HG02852 (cell line): ENCODE measurements around the gene DUS2.

ENCODE experiments used
- ATAC-seq: cut with Tn5 transposase; IDR thresholded peaks from one replicate; pipeline ENCODE4 v1.9.1; 2021; ENCODE audit warnings: mild to moderate bottlenecking, moderate library complexity; ENCODE audit not compliant: unreplicated experiment

DUS2 gene

DNA sequence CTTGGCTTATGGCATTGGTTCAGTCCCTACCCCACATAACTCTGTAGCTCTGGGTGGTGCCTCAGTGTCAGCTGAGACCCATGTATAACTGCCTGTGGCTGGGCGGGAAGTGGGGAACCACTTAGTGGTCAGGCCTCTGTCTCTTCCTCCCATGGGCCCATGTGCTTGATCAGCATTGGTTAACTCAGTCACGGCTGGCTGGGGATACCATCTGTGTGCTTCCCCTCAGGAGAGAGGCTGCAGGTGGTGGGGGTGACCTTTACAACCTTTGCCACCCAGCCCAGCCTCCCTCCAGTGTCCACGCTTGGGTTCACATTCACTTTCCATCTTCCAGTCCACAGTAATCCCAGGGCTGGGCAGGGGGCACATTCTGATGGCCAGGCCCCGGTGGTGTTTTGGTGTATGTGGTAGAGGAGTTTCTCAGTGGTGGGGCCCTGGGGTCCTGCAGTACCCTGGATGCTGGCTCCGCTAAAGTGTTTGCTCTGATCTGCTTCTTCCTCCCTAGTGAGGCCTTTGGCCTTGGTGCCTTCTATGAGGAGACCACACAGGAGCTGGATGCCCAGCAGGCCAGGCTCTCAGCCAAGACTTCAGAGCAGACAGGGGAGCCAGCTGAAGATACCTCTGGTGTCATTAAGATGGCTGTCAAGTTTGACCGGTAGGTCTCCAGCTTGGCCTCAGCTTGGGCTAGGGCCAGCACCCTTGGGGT is 51.9 kb downstream of the DUS2 start:
- peak; percentile 72 for ATAC-seq

DNA sequence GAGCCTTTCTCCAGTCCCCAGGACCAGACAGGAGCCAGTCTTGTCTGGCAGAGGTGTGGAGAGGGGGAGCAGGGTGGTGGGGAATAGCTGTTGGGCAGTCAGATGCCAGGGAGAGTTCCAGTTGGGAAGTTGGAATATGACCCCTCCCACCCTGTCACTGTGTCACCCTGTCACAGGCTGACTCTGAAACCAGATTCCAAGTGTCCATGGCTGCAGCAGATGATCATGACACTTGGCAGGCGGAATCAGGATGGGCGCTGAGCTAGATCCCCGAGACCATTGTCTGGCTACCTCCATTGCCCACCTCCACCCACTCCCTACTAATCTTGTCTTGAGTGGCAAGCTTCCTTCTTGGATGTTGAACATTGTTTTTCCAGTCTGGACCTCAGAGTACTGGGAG is 52.9 kb downstream of the DUS2 start:
- ATAC-seq: no peak

DNA sequence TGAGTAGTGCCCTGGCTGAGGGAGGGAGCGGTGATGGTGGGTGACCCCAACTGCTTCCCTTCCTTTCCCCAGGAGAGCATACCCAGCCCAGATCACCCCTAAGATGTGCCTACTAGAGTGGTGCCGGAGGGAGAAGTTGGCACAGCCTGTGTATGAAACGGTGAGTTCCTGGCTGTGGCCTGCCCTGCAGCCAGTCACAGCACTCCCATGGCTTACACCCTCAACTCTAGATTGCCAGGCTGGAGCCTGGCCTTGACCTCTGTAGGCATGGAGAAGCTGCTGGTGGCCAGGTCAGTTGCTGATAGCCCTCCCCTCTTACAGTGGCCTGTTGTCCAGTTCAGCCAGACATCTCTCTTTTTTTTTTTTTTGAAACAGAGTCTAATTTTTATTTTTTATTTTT is 53.5 kb downstream of the DUS2 start:
- no peak for ATAC-seq

DNA sequence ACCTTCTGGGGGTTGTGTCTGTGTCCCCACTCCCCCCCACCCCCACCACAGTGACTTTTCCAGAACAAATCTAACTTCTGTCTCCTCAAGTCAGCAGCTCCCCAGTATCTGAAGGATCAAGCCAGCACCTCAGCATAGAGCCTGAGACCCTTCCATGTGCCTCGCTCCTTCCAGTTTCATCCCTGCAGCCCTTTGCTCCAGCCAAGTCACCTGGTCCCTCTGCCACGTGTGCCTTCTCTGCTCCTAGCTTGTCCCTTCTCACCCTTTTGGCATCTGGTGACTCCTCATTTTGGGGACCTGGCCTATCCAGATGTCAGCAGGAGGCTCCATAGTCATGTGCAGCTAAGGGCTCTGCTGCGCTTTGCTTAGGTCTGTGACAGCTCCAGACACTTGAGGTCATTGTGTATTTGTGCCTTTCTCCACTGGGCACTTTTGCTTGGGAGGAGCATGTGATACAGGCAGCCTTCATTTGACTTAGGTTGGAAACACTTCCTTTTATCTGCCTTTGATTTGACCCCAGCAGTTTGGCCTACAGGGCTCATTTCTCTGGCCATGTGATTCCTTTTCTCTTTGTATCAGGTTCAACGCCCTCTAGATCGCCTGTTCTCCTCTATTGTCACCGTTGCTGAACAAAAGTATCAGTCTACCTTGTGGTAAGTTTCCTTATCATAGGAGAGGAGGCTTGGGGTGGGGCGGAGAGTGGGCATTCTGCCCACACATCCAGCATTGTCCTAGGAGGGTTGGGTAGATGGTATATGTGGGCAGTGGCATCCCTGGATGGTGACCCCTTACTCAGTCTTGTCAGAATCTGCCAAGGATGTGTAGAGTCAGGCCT is 55.0 kb downstream of the DUS2 start:
- no peak for ATAC-seq

DNA sequence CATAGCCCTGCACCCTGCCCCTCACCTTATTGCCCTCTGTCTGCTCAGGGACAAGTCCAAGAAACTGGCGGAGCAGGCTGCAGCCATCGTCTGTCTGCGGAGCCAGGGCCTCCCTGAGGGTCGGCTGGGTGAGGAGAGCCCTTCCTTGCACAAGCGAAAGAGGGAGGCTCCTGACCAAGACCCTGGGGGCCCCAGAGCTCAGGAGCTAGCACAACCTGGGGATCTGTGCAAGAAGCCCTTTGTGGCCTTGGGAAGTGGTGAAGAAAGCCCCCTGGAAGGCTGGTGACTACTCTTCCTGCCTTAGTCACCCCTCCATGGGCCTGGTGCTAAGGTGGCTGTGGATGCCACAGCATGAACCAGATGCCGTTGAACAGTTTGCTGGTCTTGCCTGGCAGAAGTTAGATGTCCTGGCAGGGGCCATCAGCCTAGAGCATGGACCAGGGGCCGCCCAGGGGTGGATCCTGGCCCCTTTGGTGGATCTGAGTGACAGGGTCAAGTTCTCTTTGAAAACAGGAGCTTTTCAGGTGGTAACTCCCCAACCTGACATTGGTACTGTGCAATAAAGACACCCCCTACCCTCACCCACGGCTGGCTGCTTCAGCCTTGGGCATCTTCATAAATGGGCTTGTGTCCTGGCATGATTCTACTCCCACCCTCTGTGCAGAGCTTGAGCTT is 55.8 kb downstream of the DUS2 start:
- ATAC-seq: no peak

DNA sequence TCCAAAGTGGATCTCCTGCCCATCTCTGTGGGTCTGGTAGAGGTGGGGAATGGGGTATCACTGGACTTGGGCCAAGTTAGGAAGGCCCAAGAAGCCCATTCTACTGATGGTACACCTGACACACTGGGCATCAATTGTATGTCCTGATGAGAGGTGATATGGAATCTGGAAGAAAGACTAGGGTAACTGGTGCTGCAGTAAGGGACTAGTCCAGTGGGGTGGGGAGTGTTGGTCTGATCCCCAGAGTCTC is 56.2 kb downstream of the DUS2 start:
- ATAC-seq: no peak

DNA sequence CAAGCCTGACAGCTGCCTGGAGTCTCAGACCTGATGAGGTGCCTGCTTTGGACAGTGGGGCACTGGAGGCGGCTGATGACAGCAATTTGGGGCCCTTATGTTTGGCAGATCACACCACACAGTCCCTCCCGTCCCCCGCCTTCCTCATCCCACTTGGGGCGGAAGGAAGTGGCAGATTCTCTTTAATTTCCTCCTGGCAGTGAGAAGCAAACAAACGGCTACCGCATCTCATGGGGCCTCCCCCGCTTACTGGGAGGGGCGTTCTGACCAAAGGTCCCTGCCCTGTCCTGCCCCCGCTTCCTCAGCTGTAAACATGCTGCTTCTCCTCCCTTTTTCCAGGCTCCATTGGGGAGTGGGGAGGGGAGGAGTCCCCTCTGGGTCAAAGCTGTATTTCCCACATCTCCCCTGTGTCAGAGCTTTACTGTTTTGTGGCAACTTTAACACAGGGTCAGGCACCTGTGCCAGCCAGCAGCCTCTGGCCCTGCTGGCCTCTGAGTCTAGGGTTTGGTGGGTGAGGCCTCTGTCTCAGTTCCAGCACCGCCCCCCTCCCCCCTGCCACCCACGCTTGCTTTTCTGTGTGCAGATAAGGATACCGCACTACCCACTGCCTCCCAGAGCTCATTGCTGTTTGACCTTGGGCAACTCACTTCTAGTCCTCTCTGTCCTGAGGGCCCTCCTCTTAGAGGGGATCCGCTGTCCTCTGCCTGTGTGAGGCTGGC is 56.7 kb downstream of the DUS2 start:
- no peak for ATAC-seq

DNA sequence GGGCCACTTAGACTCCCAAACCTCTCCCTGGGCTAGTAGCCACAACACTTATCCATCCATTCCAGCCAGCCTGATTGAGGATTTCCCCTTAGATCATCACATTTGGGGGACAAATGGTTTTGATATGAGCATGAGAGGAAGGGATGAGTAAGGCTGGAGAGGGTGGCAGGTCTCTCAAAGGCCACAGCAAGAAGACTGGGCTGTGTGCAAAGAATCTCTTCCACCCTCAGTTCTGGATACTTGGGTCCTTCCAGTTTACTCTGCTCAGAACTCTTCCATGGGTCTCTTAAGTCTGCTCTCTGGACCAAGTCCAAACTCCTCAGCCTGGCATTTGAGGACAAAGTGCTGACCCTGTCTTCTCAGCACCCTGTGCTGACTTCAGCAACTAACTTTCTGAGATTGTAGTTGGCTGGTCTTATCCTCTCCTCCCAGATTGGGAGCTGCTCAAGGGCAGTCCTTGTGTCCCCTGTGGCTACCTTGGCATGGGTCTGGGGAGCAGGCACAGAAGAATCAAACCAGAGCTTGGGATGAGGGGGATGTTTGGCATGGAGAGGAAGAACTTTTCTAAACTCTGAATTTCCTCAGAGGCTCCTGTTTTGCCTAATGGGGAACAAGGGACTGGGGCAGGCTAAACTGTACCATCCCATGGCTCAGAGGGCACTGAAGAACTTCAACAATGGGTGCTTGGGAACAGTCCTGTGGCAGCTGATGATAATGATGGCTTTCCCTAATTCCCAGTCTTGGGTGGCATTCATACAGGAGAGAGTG is 59.0 kb downstream of the DUS2 start:
- no peak for ATAC-seq

DNA sequence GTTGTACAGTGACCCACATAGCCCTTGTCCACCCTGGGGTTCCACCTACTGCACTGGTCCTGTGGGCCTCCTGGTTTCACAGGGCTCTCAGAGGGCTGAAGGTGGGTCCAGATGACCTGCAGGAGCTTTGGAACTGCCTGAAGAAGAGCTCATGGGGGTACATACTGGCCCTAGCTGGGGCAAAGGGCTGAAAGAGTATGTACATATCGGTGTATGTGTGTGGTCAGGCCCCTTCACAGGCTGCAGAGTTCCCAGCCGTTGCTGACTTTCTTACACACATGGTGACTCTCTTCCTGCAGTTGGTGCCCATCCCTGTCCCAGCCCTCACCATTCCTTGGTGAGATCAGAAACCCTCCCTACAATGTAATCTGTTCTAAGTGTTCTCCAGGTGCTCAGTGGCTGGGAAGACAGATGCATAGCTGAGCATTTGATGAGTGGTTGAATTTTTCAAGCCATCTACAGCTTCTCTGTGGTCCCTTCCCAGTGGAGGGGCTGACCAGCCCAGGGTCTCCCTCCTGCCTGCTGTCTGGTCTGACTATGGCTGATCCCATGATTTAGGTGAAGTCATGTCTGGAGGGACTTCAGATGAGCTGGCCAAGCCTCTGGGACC is 59.6 kb downstream of the DUS2 start:
- no peak for ATAC-seq

DNA sequence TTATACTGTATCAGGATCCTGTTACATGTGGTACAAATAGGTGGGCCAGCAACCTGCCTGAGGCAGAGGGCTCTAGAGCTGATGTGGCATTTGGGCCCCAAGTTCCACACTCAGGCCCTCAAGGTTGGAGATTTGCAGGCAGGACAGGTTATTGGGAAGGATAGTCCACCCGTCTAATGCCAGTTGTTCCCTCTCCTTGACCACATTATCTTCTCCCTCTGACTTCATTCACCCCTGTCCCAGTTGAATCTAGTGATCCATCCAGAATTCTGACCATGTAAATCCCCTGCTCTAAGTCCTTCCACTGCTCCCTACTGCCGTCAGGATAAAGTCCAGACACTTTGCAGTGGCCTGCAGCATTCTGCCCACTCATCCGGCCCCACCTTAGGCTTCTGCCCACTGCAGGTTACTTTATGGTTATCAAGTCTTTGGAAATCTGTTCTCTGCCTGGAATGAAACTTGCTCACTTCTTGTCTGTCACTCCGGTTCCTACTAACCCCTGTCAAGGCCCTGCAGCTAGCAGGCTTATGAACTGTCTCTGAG is 60.2 kb downstream of the DUS2 start:
- ATAC-seq: no peak

DNA sequence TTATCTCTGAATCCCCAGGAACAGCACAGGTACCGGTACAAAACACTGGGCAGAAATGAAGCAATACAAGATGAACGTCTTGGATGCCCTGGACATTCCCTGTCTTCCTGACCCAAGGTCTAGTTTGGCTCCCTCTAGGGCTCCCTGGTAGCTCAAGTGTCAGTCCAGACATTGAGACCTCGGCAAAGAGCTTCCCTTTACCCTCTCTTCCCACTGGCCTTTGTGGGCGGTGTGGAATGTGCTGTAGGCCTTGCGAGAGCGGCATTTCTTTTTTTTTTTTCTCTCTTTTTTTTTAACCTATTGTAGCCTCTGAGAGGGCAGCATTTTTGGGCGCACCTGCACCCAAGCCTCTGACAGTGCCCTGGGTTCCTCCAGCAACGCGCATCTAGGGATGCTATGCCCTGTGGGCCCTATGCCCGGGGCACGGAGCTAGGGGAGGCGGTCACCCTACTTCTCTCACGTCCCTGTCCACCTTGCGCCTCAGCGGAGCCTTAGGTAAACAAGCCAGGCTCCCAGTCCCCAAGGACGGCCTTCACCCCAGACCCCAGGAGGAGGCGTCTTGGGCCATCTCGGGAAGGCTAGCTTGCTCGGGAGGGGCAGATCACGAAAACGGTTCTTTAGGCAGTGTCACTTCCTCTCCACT is 60.9 kb downstream of the DUS2 start:
- ATAC-seq: no peak

DNA sequence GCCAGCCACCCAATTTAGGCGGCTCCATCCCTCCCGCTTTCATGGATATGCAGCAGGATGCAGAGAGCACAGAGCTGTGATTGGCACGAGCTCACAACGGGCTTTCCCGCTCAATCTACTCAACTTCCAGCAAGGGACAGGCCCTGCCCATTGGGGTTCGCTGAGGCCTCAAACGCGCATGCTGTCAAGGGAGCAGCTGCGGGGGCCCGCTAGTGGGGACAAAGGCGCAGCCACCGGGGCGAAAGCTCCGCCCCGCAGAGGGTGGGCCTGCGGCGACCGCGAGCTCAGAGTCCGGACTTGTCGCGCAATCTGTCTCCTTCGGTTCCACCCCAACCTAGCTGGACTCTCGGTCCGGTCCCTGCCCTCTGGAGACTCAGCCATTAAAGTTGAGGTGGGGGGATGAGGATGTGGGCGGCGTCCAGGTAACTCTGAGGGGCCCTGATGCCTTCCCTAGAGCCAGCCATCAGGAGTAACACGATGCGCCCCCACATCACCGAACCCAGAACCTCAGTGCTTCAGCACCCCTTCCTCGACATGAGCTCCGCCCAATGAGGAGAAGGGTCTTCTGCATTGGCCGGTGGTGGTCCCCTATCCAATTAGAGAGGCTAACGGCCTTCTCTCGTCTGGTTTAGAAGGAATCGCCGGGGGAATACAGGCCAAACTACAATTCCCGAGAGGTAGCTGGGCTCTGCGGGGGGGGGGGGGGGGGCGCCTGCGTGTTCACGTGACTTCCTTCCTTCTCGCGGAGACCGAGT is 61.6 kb downstream of the DUS2 start:
- peak; percentile 58 for ATAC-seq

DNA sequence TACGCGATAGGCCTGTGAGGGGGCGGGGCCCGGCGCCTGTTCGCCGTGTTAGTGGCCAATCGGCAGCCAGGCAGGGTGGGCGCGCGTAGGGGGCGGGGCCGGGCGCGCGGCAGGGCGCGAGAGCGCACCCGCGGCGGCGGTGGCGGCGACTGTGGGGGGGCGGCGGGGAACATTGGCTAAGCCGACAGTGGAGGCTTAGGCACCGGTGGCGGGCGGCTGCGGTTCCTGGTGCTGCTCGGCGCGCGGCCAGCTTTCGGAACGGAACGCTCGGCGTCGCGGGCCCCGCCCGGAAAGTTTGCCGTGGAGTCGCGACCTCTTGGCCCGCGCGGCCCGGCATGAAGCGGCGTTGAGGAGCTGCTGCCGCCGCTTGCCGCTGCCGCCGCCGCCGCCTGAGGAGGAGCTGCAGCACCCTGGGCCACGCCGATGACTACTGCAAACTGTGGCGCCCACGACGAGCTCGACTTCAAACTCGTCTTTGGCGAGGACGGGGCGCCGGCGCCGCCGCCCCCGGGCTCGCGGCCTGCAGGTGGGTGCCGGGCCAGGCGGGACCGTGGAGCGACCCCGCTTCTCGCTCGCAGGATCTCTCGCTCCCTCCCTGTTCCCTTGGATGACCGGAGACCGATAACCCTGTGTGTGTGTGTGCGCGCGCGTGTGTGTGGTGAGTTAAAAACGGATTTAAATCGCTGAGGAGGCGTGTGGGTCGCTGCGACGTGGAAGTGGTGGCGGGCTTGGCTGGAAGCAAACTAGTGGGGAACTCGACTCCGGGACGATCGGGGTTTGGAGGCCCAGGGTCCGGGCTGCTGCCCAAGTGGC is 62.4 kb downstream of the DUS2 start, which contains the start of gene NFATC3:
Gene NFATC3, plus strand, starts transcription at position 112 of the 813 bp plus-strand sequence. Its CDS starts 312 bp downstream, at position 424.
- peak; percentile 65 for ATAC-seq

DNA sequence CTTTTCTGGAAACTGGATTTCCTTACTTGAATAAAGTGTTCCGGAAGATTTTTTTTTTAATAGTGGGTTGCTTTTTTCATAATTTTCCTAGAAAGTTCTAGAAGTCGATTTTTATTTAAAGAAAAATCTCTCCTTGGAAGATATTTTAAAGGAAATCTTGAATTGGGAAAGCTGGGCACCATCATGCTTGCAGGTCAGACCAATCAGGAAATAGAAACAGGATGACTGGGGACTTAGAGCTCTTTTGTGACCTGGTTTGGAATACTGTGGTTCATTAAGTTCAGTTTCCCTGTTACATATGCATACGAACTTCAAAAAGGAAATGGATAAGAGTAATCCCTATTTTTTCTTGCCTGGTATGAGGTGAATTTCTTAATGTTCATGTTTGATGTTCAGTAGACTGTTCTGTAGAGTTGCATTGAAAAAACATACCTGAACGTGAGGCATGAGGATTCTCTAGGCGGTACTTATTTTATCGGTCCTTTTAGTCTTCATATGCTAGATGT is 63.3 kb downstream of the DUS2 start:
- ATAC-seq: no peak

DNA sequence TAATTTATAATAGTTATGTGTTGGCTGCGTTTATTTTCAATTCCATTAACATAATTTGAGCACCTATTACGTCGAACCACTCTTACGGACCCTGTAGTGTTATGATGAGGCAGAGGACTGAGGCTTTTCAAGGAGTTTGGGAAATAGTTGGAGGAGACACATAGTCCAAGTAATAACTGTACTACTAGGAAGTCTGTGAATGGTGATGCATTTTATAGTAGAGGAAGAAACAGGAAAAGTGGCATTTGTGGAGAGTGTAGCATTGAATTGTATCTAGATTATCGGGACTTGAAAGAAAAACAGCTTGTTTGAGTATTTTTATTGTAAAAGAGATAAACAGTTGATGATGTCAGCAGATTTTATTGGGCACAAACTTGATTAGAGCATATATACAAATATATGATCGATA is 63.8 kb downstream of the DUS2 start:
- no peak for ATAC-seq

DNA sequence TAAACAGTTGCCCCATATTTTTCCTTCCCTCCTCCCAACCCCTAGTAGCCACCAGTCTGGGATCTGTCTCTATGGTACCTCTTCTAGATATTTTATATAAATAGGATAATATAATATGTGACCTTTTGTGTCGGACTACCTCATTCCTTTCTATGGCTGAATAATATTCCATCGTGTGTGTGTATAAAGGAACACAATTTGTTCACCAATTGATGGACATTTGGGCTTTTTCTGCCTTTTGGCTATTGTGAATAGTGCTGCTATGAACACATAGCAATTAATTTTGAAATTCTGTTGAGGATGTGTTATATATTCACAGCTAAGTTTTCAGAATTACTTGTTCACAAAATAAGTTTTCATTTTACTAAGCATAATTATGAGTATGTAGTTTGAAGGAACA is 64.6 kb downstream of the DUS2 start:
- no peak for ATAC-seq

DNA sequence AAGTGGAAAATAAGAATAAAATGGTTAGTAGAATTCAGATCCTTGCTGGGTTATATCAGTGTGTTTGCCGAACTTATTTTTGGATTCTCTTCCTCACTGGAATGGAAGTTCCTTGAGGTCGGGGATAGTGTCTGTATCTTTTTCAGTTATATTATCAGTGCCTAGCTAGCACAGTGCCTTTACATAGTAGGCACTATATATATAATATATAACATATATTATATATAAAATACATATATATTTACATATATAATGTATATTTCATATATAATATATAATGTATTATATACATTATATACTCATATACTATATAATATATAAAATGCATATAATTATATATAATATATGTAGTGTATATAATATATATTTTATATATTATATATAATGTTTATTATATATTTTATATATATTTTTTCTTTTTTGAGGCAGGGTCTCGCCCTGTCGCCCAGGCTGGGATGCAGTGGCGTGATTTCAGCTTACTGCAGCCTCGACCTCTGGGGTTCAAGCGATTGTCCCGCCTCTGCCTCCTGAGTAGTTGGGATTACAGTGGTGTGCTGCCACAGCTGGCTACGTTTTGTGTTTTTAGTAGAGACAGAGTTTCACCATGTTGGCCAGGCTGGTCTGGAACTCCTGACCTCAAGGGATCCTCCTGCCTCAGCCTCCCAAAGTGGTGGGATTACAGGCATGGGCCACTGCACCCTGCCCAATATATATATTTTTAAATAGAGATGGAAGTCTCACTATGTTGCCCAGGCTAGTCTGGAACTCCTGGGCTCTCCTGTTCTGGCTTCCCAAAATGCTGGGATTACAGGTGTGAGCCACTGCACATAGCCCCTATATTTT is 65.3 kb downstream of the DUS2 start:
- no peak for ATAC-seq
